Brain microvascular endothelial cell (primary cell): ENCODE results near the gene SGSM1.
"Not testable (repeated sequence)": the region's sequence is repeated elsewhere in the genome, so short reads cannot be mapped to it uniquely, and the experiment has no call there.

Experiments
- DNase-seq: peaks from one replicate; pipeline ENCODE4 v3.0.0-alpha.2; 2020
- H3K27ac ChIP-seq: fragments of 250-450 bp; sonication (Bioruptor Pico); 2 replicates; pipeline ENCODE4 v1.5.1; 2020; ENCODE audit warnings: mild to moderate bottlenecking, moderate library complexity
- H3K27me3 ChIP-seq: fragments of 250-450 bp; sonication (Bioruptor Pico); replicated peaks from 2 replicates; pipeline ENCODE4 v1.5.1; 2020; ENCODE audit warnings: mild to moderate bottlenecking
- H3K36me3 ChIP-seq: fragments of 250-450 bp; sonication (Bioruptor Pico); replicated peaks from 2 replicates; pipeline ENCODE4 v1.5.1; 2020; ENCODE audit warnings: mild to moderate bottlenecking
- H3K4me3 ChIP-seq: 2 replicates; pipeline ENCODE4 v1.5.1; 2011; ENCODE audit warnings: low read depth, mild to moderate bottlenecking, control low read depth, low read length, moderate library complexity
- in situ Hi-C: cut with HindIII; loops from 2 replicates; pipeline ENCODE4 v1.10.0; 2017; ENCODE audit warnings: low sequenced_read_pairs, low pct_ligation_motif_present
- TF ChIP-seq, protein P1 (sequence below): IDR thresholded peaks from 2 replicates; pipeline ENCODE4 v1.5.1; 2011; ENCODE audit warnings: low read depth, mild to moderate bottlenecking, moderate library complexity, low read length, control low read depth, inconsistent platforms; ENCODE audit errors: missing control alignments

The SGSM1 gene

DNA sequence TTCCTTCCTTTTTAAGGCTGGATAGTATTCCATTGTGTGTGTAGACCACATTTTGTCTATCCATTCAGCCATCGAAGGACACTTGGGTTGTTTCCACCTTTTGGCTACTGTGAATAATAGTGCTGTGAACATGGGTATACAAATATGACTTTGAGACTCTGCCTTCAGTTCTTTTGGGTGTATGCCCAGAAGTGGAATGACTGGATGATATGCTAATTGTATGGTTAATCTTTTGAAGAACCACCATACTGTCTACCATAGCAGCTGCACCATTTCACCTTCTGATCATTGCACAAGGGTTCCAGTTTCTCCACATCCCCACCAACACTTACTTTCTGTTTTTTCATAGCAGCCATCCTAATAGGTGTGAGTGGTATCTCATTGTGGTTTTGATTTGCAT lies 30.3 kb downstream of the SGSM1 start:
- in situ Hi-C loops: no loop called here
- Histone ChIP-seq H3K27me3 (no peaks in the 10 kb centered on the region), H3K4me3 (no peak overlapping the region), H3K27ac (no peak overlapping the region), H3K36me3 (no peaks in the 10 kb centered on the region)
- no peak for DNase-seq
- TF ChIP-seq, protein P1, sequence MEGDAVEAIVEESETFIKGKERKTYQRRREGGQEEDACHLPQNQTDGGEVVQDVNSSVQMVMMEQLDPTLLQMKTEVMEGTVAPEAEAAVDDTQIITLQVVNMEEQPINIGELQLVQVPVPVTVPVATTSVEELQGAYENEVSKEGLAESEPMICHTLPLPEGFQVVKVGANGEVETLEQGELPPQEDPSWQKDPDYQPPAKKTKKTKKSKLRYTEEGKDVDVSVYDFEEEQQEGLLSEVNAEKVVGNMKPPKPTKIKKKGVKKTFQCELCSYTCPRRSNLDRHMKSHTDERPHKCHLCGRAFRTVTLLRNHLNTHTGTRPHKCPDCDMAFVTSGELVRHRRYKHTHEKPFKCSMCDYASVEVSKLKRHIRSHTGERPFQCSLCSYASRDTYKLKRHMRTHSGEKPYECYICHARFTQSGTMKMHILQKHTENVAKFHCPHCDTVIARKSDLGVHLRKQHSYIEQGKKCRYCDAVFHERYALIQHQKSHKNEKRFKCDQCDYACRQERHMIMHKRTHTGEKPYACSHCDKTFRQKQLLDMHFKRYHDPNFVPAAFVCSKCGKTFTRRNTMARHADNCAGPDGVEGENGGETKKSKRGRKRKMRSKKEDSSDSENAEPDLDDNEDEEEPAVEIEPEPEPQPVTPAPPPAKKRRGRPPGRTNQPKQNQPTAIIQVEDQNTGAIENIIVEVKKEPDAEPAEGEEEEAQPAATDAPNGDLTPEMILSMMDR: no peak

DNA sequence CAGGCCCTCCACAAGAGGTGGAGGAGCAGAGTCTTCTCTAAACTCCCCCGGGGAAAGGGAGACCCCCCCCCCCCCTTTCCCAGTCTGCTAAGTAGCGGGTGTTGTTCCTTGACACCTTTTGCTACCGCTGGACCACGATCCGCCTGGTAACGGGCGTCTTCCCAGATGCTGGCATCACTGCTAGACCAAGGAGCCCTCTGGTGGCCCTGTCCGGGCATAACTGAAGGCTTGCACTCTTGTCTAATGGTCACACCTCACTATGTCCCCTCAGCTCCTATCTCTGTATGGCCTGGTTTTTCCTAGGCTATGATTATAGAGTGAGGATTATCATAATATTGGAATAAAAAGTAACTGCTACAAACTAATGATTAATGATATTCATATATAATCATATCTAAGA lies 31.5 kb downstream of the SGSM1 start:
- H3K36me3 ChIP-seq, H3K27me3 ChIP-seq, H3K4me3 ChIP-seq, in situ Hi-C loops, H3K27ac ChIP-seq: not testable (repeated sequence)
- TF ChIP-seq, protein P1: peak; percentile 5
- peak; percentile 8 for DNase-seq

DNA sequence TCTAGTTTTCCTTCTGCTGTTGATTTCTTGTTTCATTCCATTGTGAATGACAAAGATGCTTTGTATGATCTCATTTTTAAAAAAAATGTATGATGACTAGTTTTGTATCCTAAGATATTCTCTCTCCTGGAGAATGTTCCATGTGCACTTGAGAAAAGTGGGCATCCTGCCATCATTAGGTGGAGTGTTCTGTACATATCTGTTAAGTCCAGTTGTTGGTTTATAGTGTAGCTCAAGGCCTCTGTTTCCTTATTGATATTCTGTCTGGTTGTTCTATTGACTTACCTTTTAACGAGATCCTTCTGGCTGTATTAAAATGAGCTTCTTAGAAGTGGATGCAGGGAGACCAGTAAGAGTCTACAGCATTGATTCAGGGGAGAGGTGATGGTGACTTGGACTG lies 35.2 kb downstream of the SGSM1 start:
- no peaks in the 10 kb centered on the region for H3K36me3 ChIP-seq
- H3K27me3 ChIP-seq: no peaks in the 10 kb centered on the region
- no peak for DNase-seq
- TF ChIP-seq, protein P1: no peak
- no peak overlapping the region for H3K4me3 ChIP-seq
- no peak overlapping the region for H3K27ac ChIP-seq
- in situ Hi-C loops: no loop called here

DNA sequence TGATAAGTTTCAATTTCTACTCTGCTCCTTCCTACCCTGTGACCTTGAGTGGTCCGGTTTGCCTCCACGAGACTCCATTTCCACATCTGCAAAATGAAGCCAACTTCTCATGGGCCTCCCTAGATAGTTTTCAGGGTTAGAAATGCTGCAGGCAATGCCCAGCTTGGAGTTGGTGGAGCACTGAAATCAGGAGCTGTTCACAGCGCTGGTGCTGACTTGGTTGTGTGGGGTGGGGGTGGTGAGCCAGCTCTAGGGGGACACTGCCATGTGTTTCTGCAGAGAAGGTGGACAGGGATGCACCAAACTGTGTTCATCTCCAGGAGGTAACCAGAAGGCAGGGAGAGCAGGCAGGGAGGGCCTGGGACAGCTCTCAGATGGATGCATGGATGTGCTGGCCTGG lies 37.0 kb downstream of the SGSM1 start:
- Histone ChIP-seq H3K27me3 (no peaks in the 10 kb centered on the region), H3K27ac (no peak overlapping the region), H3K36me3 (no peaks in the 10 kb centered on the region), H3K4me3 (no peak overlapping the region)
- TF ChIP-seq, protein P1: no peak
- in situ Hi-C loops: no loop called here
- no peak for DNase-seq

DNA sequence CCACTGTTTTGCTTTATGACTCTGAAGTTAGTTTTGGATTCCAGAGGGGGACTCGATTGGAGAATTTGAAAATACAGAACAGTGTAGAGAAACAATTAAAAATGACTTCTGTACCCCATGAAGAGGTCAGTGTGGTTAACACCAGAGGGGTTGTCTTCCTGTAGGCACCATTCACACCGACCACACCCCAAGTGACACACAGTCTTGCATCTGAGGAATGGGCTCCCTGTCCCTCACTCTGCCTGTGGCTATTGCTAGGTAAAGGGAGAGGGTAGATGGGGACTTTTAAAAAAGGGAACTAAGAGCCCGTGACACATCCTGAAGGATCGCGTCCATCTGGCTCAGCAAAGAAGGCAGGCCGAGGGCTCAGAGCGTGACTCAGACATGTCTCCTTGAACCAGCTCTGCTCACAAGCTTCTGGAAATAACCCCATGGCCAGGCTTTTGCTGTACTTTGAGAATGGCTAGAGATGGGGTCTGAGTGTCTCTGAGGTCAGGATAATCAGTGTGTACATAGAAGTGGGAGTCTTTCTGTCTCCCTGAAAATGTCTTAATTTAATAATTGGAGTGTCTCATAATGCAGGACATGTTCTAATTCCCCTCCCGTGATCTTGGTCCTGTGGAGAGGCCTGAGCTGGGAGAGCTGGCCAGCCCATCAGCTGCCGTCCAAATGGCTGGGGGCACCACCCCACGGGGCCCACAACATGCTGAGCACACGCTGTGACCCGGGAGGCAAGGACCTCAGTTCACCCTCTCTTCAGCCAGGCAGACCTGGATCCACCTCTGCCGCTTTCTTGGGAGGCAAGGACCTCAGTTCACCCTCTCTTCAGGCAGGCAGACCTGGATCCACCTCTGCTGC lies 39.3 kb downstream of the SGSM1 start:
- no peak overlapping the region for H3K27ac ChIP-seq
- in situ Hi-C loops: no loop called here
- no peaks in the 10 kb centered on the region for H3K27me3 ChIP-seq
- DNase-seq: no peak
- no peak overlapping the region for H3K4me3 ChIP-seq
- H3K36me3 ChIP-seq: no peaks in the 10 kb centered on the region
- TF ChIP-seq, protein P1: no peak

DNA sequence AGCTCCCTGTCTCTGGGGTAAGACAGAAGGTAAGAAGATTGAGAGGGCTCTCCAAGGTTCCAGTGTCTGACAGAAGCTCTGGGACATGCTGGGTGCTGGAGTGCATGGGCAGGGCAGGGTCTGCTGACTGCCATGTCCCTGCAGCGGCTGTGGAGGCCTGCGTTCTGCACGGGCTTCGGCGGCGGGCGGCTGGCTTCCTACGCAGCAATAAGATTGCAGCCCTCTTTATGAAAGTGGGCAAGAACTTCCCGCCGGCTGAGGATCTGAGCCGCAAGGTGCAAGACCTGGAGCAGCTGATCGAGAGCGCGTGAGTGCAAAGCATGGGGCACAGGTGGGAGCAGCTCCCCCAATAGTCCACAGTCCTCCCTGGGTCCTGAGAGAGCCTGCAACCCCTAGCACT lies 41.5 kb downstream of the SGSM1 start:
- Histone ChIP-seq H3K4me3 (no peak overlapping the region), H3K27ac (no peak overlapping the region), H3K36me3 (no peaks in the 10 kb centered on the region), H3K27me3 (no peaks in the 10 kb centered on the region)
- DNase-seq: no peak
- TF ChIP-seq, protein P1: no peak
- in situ Hi-C loops: no loop called here
